GM12878 (cell line): ENCODE data around the gene RNASE7.

Source experiments
- CTCF ChIP-seq, 3 experiments: IDR thresholded peaks in 2 of 3; conservative IDR thresholded peaks in 1 of 3; 2 replicates each; pipeline ENCODE4 v1.5.1; 2011; ENCODE audit warnings: low read depth in 3 of 3, low read length in 3 of 3, mild to moderate bottlenecking in 3 of 3, control low read depth in 2 of 3, moderate library complexity in 2 of 3, inconsistent platforms in 1 of 3, mixed read lengths in 1 of 3; ENCODE audit not compliant: control insufficient read depth in 2 of 3, insufficient read depth in 1 of 3; ENCODE audit errors: extremely low read depth in 1 of 3
- E2F4 ChIP-seq: IDR thresholded peaks from 2 replicates; pipeline ENCODE4 v1.6.1; 2012; ENCODE audit warnings: low read depth, low read length, improper control_type of control experiment
- FOXM1 ChIP-seq: IDR thresholded peaks from 2 replicates; pipeline ENCODE4 v1.6.1; 2012; ENCODE audit warnings: low read depth, mild to moderate bottlenecking, inconsistent platforms, low read length, moderate library complexity
- MTA2 ChIP-seq: fragments of 450-650 bp; IDR thresholded peaks from 2 replicates; pipeline ENCODE4 v1.6.1; 2016; ENCODE audit warnings: low read depth, mild to moderate bottlenecking, moderate library complexity
- NR2C2 ChIP-seq: IDR thresholded peaks from 2 replicates; pipeline ENCODE4 v1.6.1; 2011; ENCODE audit warnings: borderline replicate concordance, low read depth; ENCODE audit not compliant: control insufficient read depth, insufficient read length
- NR2F1 ChIP-seq: fragments of 450-650 bp; conservative IDR thresholded peaks from 2 replicates; pipeline ENCODE4 v1.6.1; 2017; ENCODE audit warnings: mild to moderate bottlenecking
- PBX3 ChIP-seq: IDR thresholded peaks from 2 replicates; pipeline ENCODE4 v1.6.1; 2011; ENCODE audit warnings: mild to moderate bottlenecking, low read depth, low read length, moderate library complexity; ENCODE audit not compliant: insufficient replicate concordance
- POLR2A ChIP-seq: IDR thresholded peaks from 2 replicates; pipeline ENCODE4 v1.6.1; 2011; ENCODE audit warnings: low read depth, mild to moderate bottlenecking, low read length
- RCOR1 ChIP-seq: conservative IDR thresholded peaks from 2 replicates; pipeline ENCODE4 v1.6.1; 2012; ENCODE audit warnings: low read depth, low read length, improper control_type of control experiment
- RFX5 ChIP-seq: IDR thresholded peaks from 2 replicates; pipeline ENCODE4 v1.6.1; 2011; ENCODE audit warnings: low read depth, low read length, improper control_type of control experiment
- SIN3A ChIP-seq: IDR thresholded peaks from 2 replicates; pipeline ENCODE4 v1.6.1; 2012; ENCODE audit warnings: low read depth, low read length, improper control_type of control experiment
- TARDBP ChIP-seq: IDR thresholded peaks from 2 replicates; pipeline ENCODE4 v1.6.1; 2016; ENCODE audit warnings: borderline replicate concordance
- ZBED1 ChIP-seq: IDR thresholded peaks from 2 replicates; pipeline ENCODE4 v1.6.1; 2016; ENCODE audit warnings: borderline replicate concordance

- no peak for TF ChIP-seq SIN3A
- no peak for TF ChIP-seq CTCF (IDR thresholded peaks at IDR 0.05 in 2 of 3, conservative IDR thresholded peaks at IDR 0.05 in 1 of 3; ENCODE audit: control insufficient read depth in 2 of 3, extremely low read depth in 1 of 3, insufficient read depth in 1 of 3, low read depth in 3 of 3, low read length in 3 of 3)
- no peak for TF ChIP-seq POLR2A
- no peak for TF ChIP-seq MTA2
- TF ChIP-seq RFX5, result no peak
- no peak for TF ChIP-seq FOXM1
- TF ChIP-seq NR2C2, result no peak
- no peak for TF ChIP-seq NR2F1
- no peak for TF ChIP-seq RCOR1
- TF ChIP-seq PBX3, result no peak
- no peak for TF ChIP-seq TARDBP
- TF ChIP-seq ZBED1, result no peak
- TF ChIP-seq E2F4, result no peak
Observed at GRCh38 chr14:21049271-21049673, 7.1 kb downstream of the RNASE7 start.
